MCF 10A (cell line): ENCODE measurements around the gene C1orf21. TPM values are rescaled to one million over a fixed set of nuclear protein-coding genes. Genes with fewer than 3 reads are reported as not detected.

Experiments
- BruUV-seq: library from RNA; stranded (reverse); fragments of 400-500 nt; replicated peaks from 2 replicates; lab custom pipeline; 2021; lab: Mats Ljungman, UMichigan
- CTCF ChIA-PET: fragments of 300-600 bp; sonication (Branson Sonifier 250); formaldehyde crosslinking; extraction: SDS; loops from one replicate; lab custom pipeline; 2021; ENCODE audit warnings: antibody characterized with exemption, inconsistent platforms; lab: Yijun Ruan, JAX
- POLR2A ChIA-PET: fragments of 300-600, 350-650 bp; sonication (Branson Sonifier 250); formaldehyde crosslinking; extraction: SDS; loops from one replicate; lab custom pipeline; 2020; ENCODE audit warnings: antibody characterized with exemption, inconsistent platforms; lab: Yijun Ruan, JAX
- DNase-seq: peaks from one replicate; pipeline ENCODE4 v3.0.0-alpha.2; 2018; ENCODE audit not compliant: unreplicated experiment
- H3K27ac Mint-ChIP-seq: one replicate; pipeline ENCODE4 v1.8.0; 2022; ENCODE audit warnings: mild to moderate bottlenecking, low read depth, mixed read lengths; ENCODE audit not compliant: unreplicated experiment
- H3K27me3 Mint-ChIP-seq: one replicate; pipeline ENCODE4 v1.8.0; 2022; ENCODE audit warnings: mixed read lengths; ENCODE audit not compliant: insufficient read depth, unreplicated experiment
- H3K36me3 Mint-ChIP-seq: one replicate; pipeline ENCODE4 v1.8.0; 2022; ENCODE audit warnings: mild to moderate bottlenecking, moderate library complexity, mixed read lengths; ENCODE audit not compliant: insufficient read depth, unreplicated experiment
- H3K4me1 Mint-ChIP-seq: one replicate; pipeline ENCODE4 v1.8.0; 2022; ENCODE audit warnings: mixed read lengths; ENCODE audit not compliant: insufficient read depth, unreplicated experiment
- H3K4me3 Mint-ChIP-seq: one replicate; pipeline ENCODE4 v1.8.0; 2022; ENCODE audit warnings: mild to moderate bottlenecking, moderate library complexity, mixed read lengths; ENCODE audit not compliant: unreplicated experiment
- H3K9me3 Mint-ChIP-seq: one replicate; pipeline ENCODE4 v1.8.0; 2022; ENCODE audit warnings: mixed read lengths; ENCODE audit not compliant: unreplicated experiment
- CTCF ChIP-seq: fragments of 200-600 bp; IDR thresholded peaks from one replicate; pipeline ENCODE4 v1.8.0; 2022; ENCODE audit warnings: antibody characterized with exemption, mild to moderate bottlenecking; ENCODE audit not compliant: unreplicated experiment
- intact Hi-C: fragments of 100-400 bp; cut with micrococcal nuclease; formaldehyde crosslinking; loops from 2 replicates; pipeline ENCODE4 v1.14.1; 2022
- total RNA-seq: library from RNA; stranded (reverse); gene quantifications from 2 replicates; pipeline ENCODE4 v1.2.3, GENCODE V29; 2022

Gene C1orf21
- total RNA-seq, 1 experiment from 2014 or later: 23.2 TPM

- no peaks in the 10 kb centered on the region for H3K36me3 Mint-ChIP-seq
- no peaks in the 10 kb centered on the region for H3K27me3 Mint-ChIP-seq
- ChIA-PET POLR2A (interaction anchor here (0.8 to 1.9 kb wide), 3 partner anchors 13 to 37 kb away, joined by 3 to 7 read pairs (median 4); no protein-coding TSS in a partner anchor), CTCF (interaction anchor here (1.1 kb wide), 1 partner anchor 14 kb away, joined by 3 read pairs; no protein-coding TSS in a partner anchor)
- H3K4me1 Mint-ChIP-seq: peaks cover 12% of the 10 kb centered on the region
- no peak for TF ChIP-seq CTCF
- peak; percentile 23 for DNase-seq
- no TSS peak for BruUV-seq
- no peak overlapping the region for H3K4me3 Mint-ChIP-seq
- H3K27ac Mint-ChIP-seq: no peak overlapping the region
- intact Hi-C loops: no loop called here
- H3K9me3 Mint-ChIP-seq: no peaks in the 10 kb centered on the region
These were observed 111.3 kb downstream of the C1orf21 start for GRCh38 chr1:184497959-184498723.

- intact Hi-C loops: no loop called here
- POLR2A ChIA-PET: interaction anchor here (0.6 to 2.1 kb wide), 2 partner anchors 9 to 14 kb away, joined by 3 to 5 read pairs; no protein-coding TSS in a partner anchor
- Mint-ChIP-seq H3K36me3 (no peaks in the 10 kb centered on the region), H3K4me1 (no peaks in the 10 kb centered on the region), H3K27ac (no peak overlapping the region), H3K27me3 (no peaks in the 10 kb centered on the region), H3K4me3 (no peak overlapping the region), H3K9me3 (no peaks in the 10 kb centered on the region)
- BruUV-seq: no TSS peak
- no peak for TF ChIP-seq CTCF
- DNase-seq: no peak
- CTCF ChIA-PET: interaction anchor here (0.6 to 1.3 kb wide), 3 partner anchors 14 to 209 kb away, joined by 3 to 4 read pairs (median 3); no protein-coding TSS in a partner anchor
These were observed 112.8 kb downstream of the C1orf21 start for GRCh38 chr1:184499616-184500015.

GRCh38 chr1:184502161-184502560 lies 115.3 kb downstream of the C1orf21 start:
- ChIA-PET CTCF (no interaction called here), POLR2A (no interaction called here)
- no peak for TF ChIP-seq CTCF
- no peak for DNase-seq
- Mint-ChIP-seq H3K27ac (no peak overlapping the region), H3K4me1 (peaks cover 3% of the 10 kb centered on the region), H3K36me3 (no peaks in the 10 kb centered on the region), H3K4me3 (no peak overlapping the region), H3K27me3 (no peaks in the 10 kb centered on the region), H3K9me3 (no peaks in the 10 kb centered on the region)
- BruUV-seq: no TSS peak
- intact Hi-C loops: no loop called here

- Mint-ChIP-seq H3K4me3 (no peak overlapping the region), H3K4me1 (peaks cover 13% of the 10 kb centered on the region), H3K36me3 (no peaks in the 10 kb centered on the region), H3K27ac (no peak overlapping the region), H3K9me3 (no peaks in the 10 kb centered on the region), H3K27me3 (no peaks in the 10 kb centered on the region)
- ChIA-PET POLR2A (interaction anchor here (0.9 kb wide), 1 partner anchor 10 kb away, joined by 3 read pairs; no protein-coding TSS in a partner anchor), CTCF (interaction anchor here (0.6 kb wide), 1 partner anchor 47 kb away, joined by 3 read pairs; no protein-coding TSS in a partner anchor)
- intact Hi-C loops: no loop called here
- no peak for DNase-seq
- no TSS peak for BruUV-seq
- TF ChIP-seq CTCF: no peak
These were observed 116.5 kb downstream of the C1orf21 start for GRCh38 chr1:184503221-184503749.
